Epithelial cell of proximal tubule (primary cell): Measurements from ENCODE around the gene SSTR1. TPM values are rescaled to one million over a fixed set of nuclear protein-coding genes. Genes with fewer than 3 reads are reported as not detected.

Experiments used
- total RNA-seq: library from RNA; depleted of rRNA; stranded (reverse); fragments of >200 nt; gene quantifications from 2 replicates; pipeline ENCODE4 v1.2.3, GENCODE V29; 2015

SSTR1 gene
- total RNA-seq, 1 donor from 2014 or later, result 0.06 TPM

Other genes with a start within 250 kb of the SSTR1 start
- gene CLEC14A, start 48.2 kb downstream of the SSTR1 start, total RNA-seq, result 0.43 TPM in 1 of 2 replicates, not detected in the other